Sigmoid colon (tissue), 7 donors: ENCODE measurements around the gene FGGY. TPM values are rescaled to one million over a fixed set of nuclear protein-coding genes. Genes with fewer than 3 reads are reported as not detected.
A peak's percentile ranks its signal among the peaks of the same experiment; 100 is the strongest.

ENCODE experiments used
- DNase-seq: peaks from one replicate; pipeline ENCODE4 v3.0.0-alpha.2; 2019
- H3K27ac ChIP-seq, 4 donors: fragments of 200-600 bp; sonication (generic); one replicate each; pipeline ENCODE4 v1.5.1; 2016 to 2019; ENCODE audit warnings: mild to moderate bottlenecking in 1 of 4
- H3K27me3 ChIP-seq, 3 donors: fragments of 200-600 bp; sonication (generic); one replicate each; pipeline ENCODE4 v1.5.1; 2019; ENCODE audit warnings: mild to moderate bottlenecking in 1 of 3
- H3K36me3 ChIP-seq, 4 donors: fragments of 200-600 bp; sonication (generic); one replicate each; pipeline ENCODE4 v1.5.1; 2016 to 2019
- H3K4me1 ChIP-seq, 4 donors: fragments of 200-600 bp; sonication (generic); one replicate each; pipeline ENCODE4 v1.5.1; 2017 to 2019
- H3K4me3 ChIP-seq, 4 donors: fragments of 200-600 bp; sonication (generic); one replicate each; pipeline ENCODE4 v1.5.1; 2017 to 2019; ENCODE audit warnings: mild to moderate bottlenecking in 2 of 4, moderate library complexity in 1 of 4
- H3K9me3 ChIP-seq, 4 donors: fragments of 200-600 bp in 3 of 4; sonication (generic) in 3 of 4; one replicate each; pipeline versions ENCODE4 v1.5.1 to v1.6.1; 2013 to 2019
- CTCF ChIP-seq, 4 experiments: fragments of 450-650 bp in 3 of 4; fragments of 200-600 bp in 1 of 4; IDR thresholded peaks; one replicate each; pipeline ENCODE4 v1.5.1; 2016 to 2019; ENCODE audit warnings: antibody characterized with exemption in 4 of 4, mild to moderate bottlenecking in 3 of 4, moderate library complexity in 2 of 4
- EP300 ChIP-seq, 4 donors: sonication (generic); formaldehyde crosslinking; IDR thresholded peaks; one replicate each; pipeline ENCODE4 v1.6.1; 2017; ENCODE audit warnings: antibody characterized with exemption in 4 of 4
- POLR2A ChIP-seq, 2 donors: fragments of 450-650 bp; IDR thresholded peaks; one replicate each; pipeline ENCODE4 v1.6.1; 2016; ENCODE audit warnings: antibody characterized with exemption in 2 of 2, mild to moderate bottlenecking in 2 of 2, moderate library complexity in 2 of 2
- POLR2AphosphoS5 ChIP-seq, 4 donors: sonication (generic); formaldehyde crosslinking; IDR thresholded peaks; one replicate each; pipeline ENCODE4 v1.6.1; 2017; ENCODE audit warnings: antibody characterized with exemption in 4 of 4
- WGBS, 2 donors: extraction: QIAGEN DNeasy Blood & Tissue Kit; methylation state at CpG; one replicate each; pipeline ENCODE4 v1.1.7; 2013; 5-methylcytosine and 5-hydroxymethylcytosine counted together
- intact Hi-C: fragments of 100-400 bp; cut with DNase I; formaldehyde crosslinking; loops from one replicate; pipeline ENCODE4 v1.15.1; 2023
- polyA plus RNA-seq, 3 donors: library from polyadenylated mRNA; stranded (reverse); fragments of 200-250 nt; gene quantifications; one replicate each; pipeline ENCODE4 v1.2.3, GENCODE V29; 2013
- total RNA-seq, 4 donors: library from RNA; depleted of rRNA; stranded (reverse); fragments of >200 nt; gene quantifications; one replicate each; pipeline ENCODE4 v1.1.0, GENCODE V29; 2016
- donor health status: healthy with polysubstance abuse.
- donor health status: Bipolar disorder and iron deficiency.
- donor health status: healthy.

FGGY gene
- total and polyA plus RNA-seq, 7 donors, result 4.8 to 54.1 (median 20.5) TPM

DNA sequence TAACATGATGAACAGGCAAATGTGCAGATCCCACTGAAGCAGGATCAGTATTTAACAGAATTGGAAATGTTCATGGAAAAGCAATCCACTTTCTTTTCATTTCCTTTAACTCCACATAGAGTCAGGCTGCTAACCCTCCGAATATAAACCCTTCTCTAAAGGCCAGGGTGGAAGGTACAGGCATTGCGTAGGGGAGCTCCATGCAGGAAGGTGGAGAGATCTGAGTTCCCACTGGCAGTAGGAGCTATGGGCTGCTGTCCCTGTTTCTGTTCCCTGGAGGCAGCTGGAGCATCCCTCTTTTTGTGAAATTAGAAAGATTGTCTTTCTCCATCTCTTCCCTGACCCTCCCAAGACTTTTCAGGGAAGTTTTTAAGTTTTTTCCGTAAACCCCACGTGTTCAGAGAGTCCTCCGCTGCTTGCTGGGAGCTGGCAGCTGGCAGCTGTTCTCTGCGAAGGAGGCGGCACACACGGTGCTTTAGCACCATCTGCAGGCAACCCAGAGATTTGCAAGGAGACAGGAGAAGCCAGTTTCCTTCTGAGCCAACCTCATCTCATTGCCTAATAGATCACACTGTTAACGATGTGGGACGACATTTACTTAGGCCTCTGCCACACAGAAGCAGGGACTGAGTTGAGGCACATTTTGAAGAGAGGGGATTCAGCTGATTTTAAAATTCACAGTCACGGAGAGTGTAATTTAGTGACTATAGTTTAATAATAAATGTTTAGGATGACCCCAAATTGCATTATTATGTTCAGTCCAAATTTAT lies 462.4 kb downstream of the FGGY start:
- Histone ChIP-seq H3K27ac (peak overlapping the region; percentile 36 to 76 (median 72)), H3K4me1 (peaks cover 0 to 33% (median 15%) of the 10 kb centered on the region in 4 donors), H3K4me3 (peak overlapping the region in 3 of 4 donors; percentile 23 to 34 (median 29)), H3K27me3 (no peaks in the 10 kb centered on the region), H3K36me3 (no peaks in the 10 kb centered on the region), H3K9me3 (no peaks in the 10 kb centered on the region)
- DNase-seq, result peak; percentile 94
- WGBS, 2 donors, result 4 to 12% methylated on average over 11 of the region's 11 CpGs
- no peak for TF ChIP-seq POLR2A (IDR thresholded peaks at IDR 0.05)
- TF ChIP-seq CTCF (IDR thresholded peaks at IDR 0.05), result peak; percentile 92 to 98 (median 96)
- TF ChIP-seq EP300 (IDR thresholded peaks at IDR 0.05), result no peak
- TF ChIP-seq POLR2AphosphoS5 (IDR thresholded peaks at IDR 0.05), result peak; percentile 24 to 73 (median 64)
- intact Hi-C loops, result loop anchor here (1.0 to 5.0 kb wide), 4 partner anchors 57 to 1019 kb away; partner anchors contain the start of gene FGGY

DNA sequence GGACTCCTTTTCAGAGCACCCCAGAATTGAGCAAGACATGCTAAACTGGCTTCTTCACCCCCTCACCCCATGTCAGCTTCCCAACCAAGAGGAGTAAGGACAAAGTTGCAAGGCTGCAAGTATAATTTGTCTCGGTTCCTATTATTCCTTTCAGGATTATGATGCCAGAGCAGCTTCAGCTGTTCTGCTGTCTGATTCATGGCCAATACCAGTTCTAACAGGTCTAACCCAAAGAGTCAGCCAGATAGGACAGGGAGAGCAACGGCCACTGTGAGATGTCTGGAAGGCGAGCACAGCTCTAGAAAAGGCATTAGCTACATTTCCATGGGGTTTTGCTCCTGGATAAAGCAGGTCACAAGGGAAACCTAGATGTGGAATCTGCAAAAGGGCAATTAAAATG lies 464.5 kb downstream of the FGGY start:
- intact Hi-C loops, result no loop called here
- DNase-seq, result no peak
- H3K9me3 ChIP-seq, result no peaks in the 10 kb centered on the region
- H3K4me3 ChIP-seq, result no peak overlapping the region
- no peaks in the 10 kb centered on the region for H3K36me3 ChIP-seq
- no peaks in the 10 kb centered on the region for H3K27me3 ChIP-seq
- TF ChIP-seq POLR2AphosphoS5 (IDR thresholded peaks at IDR 0.05) (no peak), POLR2A (IDR thresholded peaks at IDR 0.05) (no peak), EP300 (IDR thresholded peaks at IDR 0.05) (no peak), CTCF (IDR thresholded peaks at IDR 0.05) (no peak)
- H3K4me1 ChIP-seq, result peaks cover 0 to 18% (median 9%) of the 10 kb centered on the region in 4 donors
- H3K27ac ChIP-seq, result no peak overlapping the region
- 87 to 88% methylated on average over 3 of the region's 3 CpGs for WGBS, 2 donors

DNA sequence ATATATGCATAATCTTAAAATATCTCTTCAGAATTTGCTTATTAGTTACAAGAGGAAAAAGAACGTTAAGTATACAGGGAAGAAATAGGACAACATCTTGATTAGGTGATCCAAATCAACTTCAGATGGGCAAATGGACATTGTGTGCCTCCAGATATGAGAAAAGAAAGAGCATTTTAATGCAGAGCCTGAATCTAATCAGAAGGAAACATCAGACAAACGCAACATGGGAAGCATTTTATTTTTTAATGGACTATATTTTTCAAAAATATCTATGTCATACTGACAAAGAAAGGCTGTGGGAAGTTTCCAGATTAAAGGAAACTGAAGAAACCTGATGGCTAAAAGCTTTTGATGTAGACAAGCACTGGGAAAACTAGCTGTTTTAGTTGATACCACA lies 466.5 kb downstream of the FGGY start:
- WGBS, 2 donors, result 83 to 89% methylated on average over 2 of the region's 2 CpGs
- peaks cover 0 to 14% (median 9%) of the 10 kb centered on the region in 4 donors for H3K4me1 ChIP-seq
- DNase-seq, result no peak
- H3K9me3 ChIP-seq, result no peaks in the 10 kb centered on the region
- no peaks in the 10 kb centered on the region for H3K36me3 ChIP-seq
- H3K27ac ChIP-seq, result no peak overlapping the region
- no peak overlapping the region for H3K4me3 ChIP-seq
- TF ChIP-seq POLR2AphosphoS5 (IDR thresholded peaks at IDR 0.05), result no peak
- TF ChIP-seq POLR2A (IDR thresholded peaks at IDR 0.05), result no peak
- no peak for TF ChIP-seq CTCF (IDR thresholded peaks at IDR 0.05)
- TF ChIP-seq EP300 (IDR thresholded peaks at IDR 0.05), result no peak
- no peaks in the 10 kb centered on the region for H3K27me3 ChIP-seq
- intact Hi-C loops, result no loop called here

GRCh38 chr1:59765011-59765730 lies 468.3 kb downstream of the FGGY start:
- H3K9me3 ChIP-seq, result no peaks in the 10 kb centered on the region
- no peak overlapping the region for H3K27ac ChIP-seq
- WGBS, 2 donors, result 86 to 91% methylated on average over 5 of the region's 5 CpGs
- H3K27me3 ChIP-seq, result no peaks in the 10 kb centered on the region
- DNase-seq, result no peak
- TF ChIP-seq EP300 (IDR thresholded peaks at IDR 0.05) (no peak), POLR2AphosphoS5 (IDR thresholded peaks at IDR 0.05) (no peak), CTCF (IDR thresholded peaks at IDR 0.05) (no peak), POLR2A (IDR thresholded peaks at IDR 0.05) (no peak)
- no peak overlapping the region for H3K4me3 ChIP-seq
- H3K36me3 ChIP-seq, result no peaks in the 10 kb centered on the region
- intact Hi-C loops, result no loop called here
- H3K4me1 ChIP-seq, result no peaks in the 10 kb centered on the region
